ENCODE data around the gene COX4I1. TPM values are rescaled to one million over a fixed set of nuclear protein-coding genes. Genes with fewer than 3 reads are reported as not detected.
"Not testable (repeated sequence)": the region's sequence is repeated elsewhere in the genome, so short reads cannot be mapped to it uniquely, and the experiment has no call there.

COX4I1 gene
- total and polyA plus RNA-seq, 9 of the 15 experiments (the other 6 are each of a cell fraction or from before 2014, with no cell fraction given): 651 to 2,356 (median 1,032) TPM

DNA sequence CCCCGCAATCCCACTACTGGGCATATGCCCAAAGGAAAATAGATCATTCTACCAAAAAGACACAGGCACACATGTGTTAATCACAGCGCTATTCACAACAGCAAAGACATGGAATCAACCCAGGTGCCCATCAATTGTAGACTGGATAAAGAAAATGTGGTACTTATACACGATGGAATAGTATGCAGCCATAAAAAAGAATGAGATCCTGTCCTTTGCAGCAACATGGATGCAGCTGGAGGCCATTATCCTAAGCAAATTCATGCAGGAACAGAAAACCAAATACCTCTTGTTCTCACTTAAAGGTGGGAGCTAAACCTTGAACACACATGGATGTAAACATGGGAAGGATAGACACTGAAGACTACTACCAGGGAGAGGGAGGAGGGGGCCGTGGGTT is 38.2 kb downstream of the COX4I1 start:
- H3K4me3 ChIP-seq; H3K9me1 ChIP-seq (ENCODE audit: control insufficient read depth, insufficient read depth, low read length); FAIRE-seq; H3K36me3 ChIP-seq (ENCODE audit: control insufficient read depth, insufficient read depth, low read length); DNase-seq (ENCODE audit: extremely low read depth in 1 of 4, low spot score in 3 of 4); ATAC-seq; CTCF ChIA-PET (ENCODE audit: low intra/inter-chr PET ratio); in situ Hi-C loops (cut with MboI); H3K9me3 ChIP-seq (replicated peaks; ENCODE audit: control insufficient read depth, insufficient read depth, low read depth, low read length); H2AFZ ChIP-seq (ENCODE audit: low read depth, low read length); H3K4me1 ChIP-seq (replicated peaks in 1 of 2; ENCODE audit: control insufficient read depth in 2 of 2, insufficient read depth in 2 of 2, low read length in 2 of 2); H3K27ac ChIP-seq (ENCODE audit: extremely low read depth, low read depth, low read length); H4K20me1 ChIP-seq (replicated peaks; ENCODE audit: control insufficient read depth, insufficient read depth, low read length); BruUV-seq (replicated peaks); H3K79me2 ChIP-seq (ENCODE audit: control insufficient read depth, insufficient read depth, low read length); H3K9ac ChIP-seq (ENCODE audit: insufficient read depth in 1 of 2, low read depth in 2 of 2, low read length in 2 of 2); intact Hi-C loops (cut with micrococcal nuclease); H3K4me2 ChIP-seq (ENCODE audit: insufficient read depth, low read length): not testable (repeated sequence)
- H3K27me3 ChIP-seq (ENCODE audit: control insufficient read depth in 2 of 2, insufficient read depth in 2 of 2, low read length in 2 of 2): peaks cover 40 to 68% of the 10 kb centered on the region in 2 experiments
- POLR2A ChIA-PET: interaction anchor here (1.0 kb wide), 1 partner anchor 12 kb away, joined by 5 read pairs; no protein-coding TSS in a partner anchor
- WGBS (ENCODE audit: insufficient coverage, low coverage, missing lambda C conversion rate): 0% methylated on average over 4 of the region's 4 CpGs
- TF ChIP-seq RBM25 (IDR thresholded peaks at IDR 0.05; ENCODE audit: low read depth, low read length, severe bottlenecking): peak; percentile 26
- TF ChIP-seq ZNF146 (CRISPR knock-in tag; IDR thresholded peaks at IDR 0.05; ENCODE audit: unreplicated experiment): peak; percentile 88

DNA sequence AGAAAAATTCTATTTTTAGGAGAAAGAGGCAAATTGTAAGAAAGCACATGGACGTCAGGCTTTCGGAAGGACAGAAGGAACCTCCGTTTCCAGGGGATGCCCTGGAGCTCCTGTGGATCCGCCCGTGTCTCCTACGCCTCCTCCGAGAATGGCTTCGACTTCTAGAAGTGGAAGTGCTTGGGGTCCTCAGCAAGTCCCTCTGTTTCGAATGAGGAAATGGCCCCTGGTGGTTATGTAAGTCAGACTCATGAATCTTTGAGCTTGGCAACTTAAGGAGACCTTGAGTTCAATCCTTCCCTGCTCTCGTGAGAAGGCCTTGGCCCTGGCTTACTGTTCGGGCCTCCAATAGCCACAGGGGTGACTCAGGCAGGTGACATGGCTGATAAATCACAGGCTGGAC is 38.9 kb downstream of the COX4I1 start:
- Histone ChIP-seq H3K4me3 (no peak overlapping the region), H3K9me3 (replicated peaks; ENCODE audit: control insufficient read depth, insufficient read depth, low read depth, low read length) (no peaks in the 10 kb centered on the region; the same call in 1 of the 2 replicates), H3K27ac (ENCODE audit: extremely low read depth, low read depth, low read length) (no peak overlapping the region), H3K9ac (ENCODE audit: insufficient read depth in 1 of 2, low read depth in 2 of 2, low read length in 2 of 2) (no peak overlapping the region), H3K27me3 (ENCODE audit: control insufficient read depth in 2 of 2, insufficient read depth in 2 of 2, low read length in 2 of 2) (peaks cover 47 to 76% of the 10 kb centered on the region in 2 experiments), H3K9me1 (ENCODE audit: control insufficient read depth, insufficient read depth, low read length) (peaks cover 3% of the 10 kb centered on the region), H3K79me2 (ENCODE audit: control insufficient read depth, insufficient read depth, low read length) (no peaks in the 10 kb centered on the region), H2AFZ (ENCODE audit: low read depth, low read length) (no peak overlapping the region), H4K20me1 (replicated peaks; ENCODE audit: control insufficient read depth, insufficient read depth, low read length) (peaks cover 3% of the 10 kb centered on the region; the same call in 1 of the 2 replicates), H3K4me2 (ENCODE audit: insufficient read depth, low read length) (no peak overlapping the region), H3K36me3 (ENCODE audit: control insufficient read depth, insufficient read depth, low read length) (no peaks in the 10 kb centered on the region), H3K4me1 (replicated peaks in 1 of 2; ENCODE audit: control insufficient read depth in 2 of 2, insufficient read depth in 2 of 2, low read length in 2 of 2) (peaks cover 0 to 5% of the 10 kb centered on the region in 2 experiments; a peak in 1 of 5 replicates)
- BruUV-seq (replicated peaks): no TSS peak
- 0% methylated on average over 11 of the region's 11 CpGs for WGBS (ENCODE audit: insufficient coverage, low coverage, missing lambda C conversion rate)
- TF ChIP-seq EP300 (IDR thresholded peaks at IDR 0.05; ENCODE audit: low read length): no peak
- no peak for TF ChIP-seq KDM4B (IDR thresholded peaks at IDR 0.05; ENCODE audit: borderline replicate concordance in 2 of 2, low read depth in 1 of 2)
- TF ChIP-seq HNRNPL (IDR thresholded peaks at IDR 0.05; ENCODE audit: low read depth, low read length): no peak
- no peak for TF ChIP-seq RBM15 (IDR thresholded peaks at IDR 0.05; ENCODE audit: insufficient read depth, low read length)
- no peak for TF ChIP-seq FOXK2 (conservative IDR thresholded peaks at IDR 0.05 in 1 of 2, IDR thresholded peaks at IDR 0.05 in 1 of 2; ENCODE audit: low read depth in 2 of 2)
- TF ChIP-seq SIN3A (IDR thresholded peaks at IDR 0.05; ENCODE audit: borderline replicate concordance in 2 of 2, control insufficient read depth in 1 of 2, low read depth in 2 of 2, low read length in 2 of 2): no peak
- TF ChIP-seq SRSF9 (IDR thresholded peaks at IDR 0.05; ENCODE audit: borderline replicate concordance, low read depth, low read length): no peak
- TF ChIP-seq ZBTB1 (CRISPR knock-in tag; IDR thresholded peaks at IDR 0.05; ENCODE audit: borderline replicate concordance, low read depth): no peak
- no peak for TF ChIP-seq SAFB (IDR thresholded peaks at IDR 0.05; ENCODE audit: borderline replicate concordance, low read depth, low read length)
- no peak for TF ChIP-seq SMAD3 (CRISPR knock-in tag; conservative IDR thresholded peaks at IDR 0.05)
- CTCF ChIA-PET (ENCODE audit: low intra/inter-chr PET ratio): no interaction called here
- in situ Hi-C loops (cut with MboI) (no loop called here), intact Hi-C loops (cut with micrococcal nuclease) (no loop called here)
- DNase-seq (ENCODE audit: extremely low read depth in 1 of 4, low spot score in 3 of 4) (no peak), ATAC-seq (no peak), FAIRE-seq (no peak)
- POLR2A ChIA-PET: no interaction called here
